WTC11 (cell line): ENCODE results near the gene AUH. TPM values are rescaled to one million over a fixed set of nuclear protein-coding genes. Genes with fewer than 3 reads are reported as not detected.

Experiments used
- ATAC-seq: fragments of 200-7000 bp; cut with Tn5 transposase; 2 replicates; pipeline ENCODE4 v1.10.0; 2021; ENCODE audit warnings: mild to moderate bottlenecking, moderate library complexity
- CTCF ChIA-PET: fragments of 300-600 bp; sonication (Branson Sonifier 250); formaldehyde crosslinking; loops from one replicate; lab custom pipeline; 2021; ENCODE audit warnings: antibody characterized with exemption; lab: Charles Lee
- POLR2A ChIA-PET: fragments of 350-600 bp; sonication (Branson Sonifier 250); formaldehyde crosslinking; loops from one replicate; lab custom pipeline; 2021; ENCODE audit warnings: antibody characterized with exemption; lab: Charles Lee
- DNase-seq: peaks from one replicate; pipeline ENCODE4 v3.0.0; 2021; ENCODE audit warnings: low spot score
- H3K27ac Mint-ChIP-seq: 2 replicates; pipeline ENCODE4 v1.8.0; 2021; ENCODE audit warnings: mixed read lengths
- H3K27me3 Mint-ChIP-seq: 2 replicates; pipeline ENCODE4 v1.8.0; 2021; ENCODE audit warnings: low read depth, mild to moderate bottlenecking, moderate library complexity, mixed read lengths
- H3K36me3 Mint-ChIP-seq: 2 replicates; pipeline ENCODE4 v1.8.0; 2021; ENCODE audit warnings: mixed read lengths
- H3K4me1 Mint-ChIP-seq: 2 replicates; pipeline ENCODE4 v1.8.0; 2022; ENCODE audit warnings: mixed read lengths
- H3K4me3 Mint-ChIP-seq: 2 replicates; pipeline ENCODE4 v1.8.0; 2021; ENCODE audit warnings: mild to moderate bottlenecking, moderate library complexity, mixed read lengths
- H3K9me3 Mint-ChIP-seq: 2 replicates; pipeline ENCODE4 v1.8.0; 2021; ENCODE audit warnings: mixed read lengths
- ARID4B ChIP-seq: sonication (generic); formaldehyde crosslinking; IDR thresholded peaks from 2 replicates; pipeline ENCODE4 v1.8.0; 2023; ENCODE audit warnings: missing genetic modification reagents, mild to moderate bottlenecking, borderline replicate concordance
- CDX4 ChIP-seq: fragments of 250-450 bp; sonication (Bioruptor Pico); IDR thresholded peaks from 2 replicates; pipeline ENCODE4 v1.9.0; 2021; ENCODE audit warnings: moderate library complexity, mild to moderate bottlenecking, inconsistent platforms, borderline replicate concordance
- E2F4 ChIP-seq: sonication (generic); formaldehyde crosslinking; IDR thresholded peaks from 2 replicates; pipeline ENCODE4 v1.8.1; 2022; ENCODE audit warnings: low read depth, mild to moderate bottlenecking, moderate library complexity, missing genetic modification reagents, borderline replicate concordance
- E2F5 ChIP-seq: sonication (generic); formaldehyde crosslinking; IDR thresholded peaks from 2 replicates; pipeline ENCODE4 v1.8.1; 2022; ENCODE audit warnings: mild to moderate bottlenecking, moderate library complexity, missing genetic modification reagents
- EMX1 ChIP-seq: fragments of 250-450 bp; sonication (Bioruptor Pico); IDR thresholded peaks from 2 replicates; pipeline ENCODE4 v1.8.0; 2021; ENCODE audit warnings: mild to moderate bottlenecking
- FOXP1 ChIP-seq: sonication (generic); formaldehyde crosslinking; IDR thresholded peaks from 2 replicates; pipeline ENCODE4 v1.8.0; 2022; ENCODE audit warnings: missing genetic modification reagents, mild to moderate bottlenecking, moderate library complexity, borderline replicate concordance
- KAT7 ChIP-seq: sonication (generic); formaldehyde crosslinking; IDR thresholded peaks from 2 replicates; pipeline ENCODE4 v1.8.1; 2023; ENCODE audit warnings: missing genetic modification reagents, mild to moderate bottlenecking, borderline replicate concordance
- PREB ChIP-seq: sonication (generic); formaldehyde crosslinking; IDR thresholded peaks from 2 replicates; pipeline ENCODE4 v1.8.1; 2022; ENCODE audit warnings: mild to moderate bottlenecking, missing genetic modification reagents, moderate library complexity, borderline replicate concordance
- SP1 ChIP-seq: sonication (generic); formaldehyde crosslinking; conservative IDR thresholded peaks from 2 replicates; pipeline ENCODE4 v1.8.1; 2022; ENCODE audit warnings: missing genetic modification reagents
- STAT6 ChIP-seq: sonication (generic); formaldehyde crosslinking; conservative IDR thresholded peaks from 2 replicates; pipeline ENCODE4 v1.8.1; 2023; ENCODE audit warnings: mild to moderate bottlenecking, low read depth, missing genetic modification reagents, moderate library complexity
- TEAD1 ChIP-seq: sonication (generic); formaldehyde crosslinking; IDR thresholded peaks from 2 replicates; pipeline ENCODE4 v1.8.0; 2022; ENCODE audit warnings: mild to moderate bottlenecking, missing genetic modification reagents
- ZNF138 ChIP-seq: sonication (generic); formaldehyde crosslinking; conservative IDR thresholded peaks from 2 replicates; pipeline ENCODE4 v1.8.1; 2022; ENCODE audit warnings: mild to moderate bottlenecking, moderate library complexity, missing genetic modification reagents
- ZNF219 ChIP-seq: sonication (generic); formaldehyde crosslinking; IDR thresholded peaks from 2 replicates; pipeline ENCODE4 v1.8.0; 2023; ENCODE audit warnings: missing genetic modification reagents, mild to moderate bottlenecking, borderline replicate concordance
- ZNF423 ChIP-seq: fragments of 250-450 bp; sonication (Bioruptor Pico); IDR thresholded peaks from 2 replicates; pipeline ENCODE4 v2.1.2; 2022; ENCODE audit warnings: mild to moderate bottlenecking, moderate library complexity
- ZNF425 ChIP-seq: fragments of 250-450 bp; sonication (Bioruptor Pico); conservative IDR thresholded peaks from 2 replicates; pipeline ENCODE4 v1.9.0; 2021; ENCODE audit warnings: mild to moderate bottlenecking
- total RNA-seq: library from RNA; stranded (reverse); gene quantifications from 3 replicates; pipeline ENCODE4 v1.2.3, GENCODE V29; 2021

The AUH gene
- total RNA-seq, 1 experiment from 2014 or later = 30.4 TPM

- ATAC-seq = peak; percentile 26; the same call in 1 of the 2 replicates
- ChIA-PET CTCF (no interaction called here), POLR2A (interaction anchor here (0.5 kb wide), 1 partner anchor 70 kb away, joined by 3 read pairs; no protein-coding TSS in a partner anchor)
- no peak for TF ChIP-seq PREB (CRISPR knock-in tag)
- TF ChIP-seq KAT7 (CRISPR knock-in tag) = no peak
- TF ChIP-seq EMX1 (CRISPR knock-in tag) = no peak
- TF ChIP-seq SP1 (CRISPR knock-in tag) = no peak
- TF ChIP-seq ZNF423 (CRISPR knock-in tag) = no peak
- H3K4me3 Mint-ChIP-seq = no peak overlapping the region
- no peaks in the 10 kb centered on the region; the same call in 1 of the 2 replicates for H3K4me1 Mint-ChIP-seq
- H3K27ac Mint-ChIP-seq = no peak overlapping the region
- no peaks in the 10 kb centered on the region for H3K9me3 Mint-ChIP-seq
- H3K36me3 Mint-ChIP-seq = peaks cover 26% of the 10 kb centered on the region
- no peaks in the 10 kb centered on the region for H3K27me3 Mint-ChIP-seq
- no peak for DNase-seq
Measured at GRCh38 chr9:91405343-91406077, 43.8 kb upstream of the AUH start.

- POLR2A ChIA-PET = no interaction called here
- no peak overlapping the region for H3K27ac Mint-ChIP-seq
- CTCF ChIA-PET = no interaction called here
- DNase-seq = no peak
- peaks cover 2% of the 10 kb centered on the region; the same call in 1 of the 2 replicates for H3K27me3 Mint-ChIP-seq
- no peaks in the 10 kb centered on the region; the same call in 1 of the 2 replicates for H3K4me1 Mint-ChIP-seq
- H3K36me3 Mint-ChIP-seq = peaks cover 10% of the 10 kb centered on the region
- no peak for ATAC-seq
- no peaks in the 10 kb centered on the region for H3K9me3 Mint-ChIP-seq
- no peak overlapping the region for H3K4me3 Mint-ChIP-seq
- TF ChIP-seq E2F5 (CRISPR knock-in tag) (no peak), PREB (CRISPR knock-in tag) (no peak), ZNF425 (no peak), ZNF138 (CRISPR knock-in tag) (no peak), ARID4B (CRISPR knock-in tag) (no peak), ZNF219 (CRISPR knock-in tag) (no peak), CDX4 (no peak), TEAD1 (no peak), E2F4 (CRISPR knock-in tag) (no peak), FOXP1 (CRISPR knock-in tag) (no peak), STAT6 (CRISPR knock-in tag) (no peak)
Measured at GRCh38 chr9:91403665-91404543, 42.2 kb upstream of the AUH start.
